ENCODE measurements around the gene RETREG3.
"Not testable (repeated sequence)": the region's sequence is repeated elsewhere in the genome, so short reads cannot be mapped to it uniquely, and the experiment has no call there.

The RETREG3 gene

GRCh38 chr17:42568341-42569111, 40.6 kb downstream of the RETREG3 start:
- DNase-seq: no peak

GRCh38 chr17:42566883-42567573, 42.1 kb downstream of the RETREG3 start, which contains the start of gene MLX:
Gene MLX (plus strand): TSS chr17:42567100. CDS start chr17:42567125, 25 bp downstream.
- DNase-seq: peak; percentile 87 to 94 (median 89)

- no peak for DNase-seq
Observed at GRCh38 chr17:42566215-42566882, 42.8 kb downstream of the RETREG3 start.

GRCh38 chr17:42565523-42566214, 43.5 kb downstream of the RETREG3 start:
- no peak for DNase-seq

GRCh38 chr17:42564815-42565522, 44.2 kb downstream of the RETREG3 start:
- no peak for DNase-seq

- DNase-seq: no peak
Observed at GRCh38 chr17:42563950-42564349, 45.2 kb downstream of the RETREG3 start.

- DNase-seq: no peak
Observed at GRCh38 chr17:42563543-42563942, 45.6 kb downstream of the RETREG3 start.

- DNase-seq: no peak
Observed at GRCh38 chr17:42563143-42563509, 46.0 kb downstream of the RETREG3 start.

GRCh38 chr17:42562388-42563142, 46.6 kb downstream of the RETREG3 start:
- DNase-seq: no peak

GRCh38 chr17:42561897-42562387, 47.2 kb downstream of the RETREG3 start, which contains the start of gene COASY:
Gene COASY (plus strand): TSS chr17:42562148. CDS start chr17:42562623, 475 bp downstream.
- peak; percentile 74 to 95 (median 86) for DNase-seq

GRCh38 chr17:42560246-42560645, 48.9 kb downstream of the RETREG3 start:
- DNase-seq: no peak

- DNase-seq: no peak
Observed at GRCh38 chr17:42559075-42559474, 50.1 kb downstream of the RETREG3 start.

GRCh38 chr17:42555961-42556617, 53.1 kb downstream of the RETREG3 start:
- DNase-seq: not testable (repeated sequence)

- no peak for DNase-seq
Observed at GRCh38 chr17:42555122-42555622, 54.0 kb downstream of the RETREG3 start.

GRCh38 chr17:42554250-42555121, 54.7 kb downstream of the RETREG3 start:
- DNase-seq: peak; percentile 53 to 87 (median 63)

- DNase-seq: no peak
Observed at GRCh38 chr17:42553866-42554249, 55.3 kb downstream of the RETREG3 start.

GRCh38 chr17:42553161-42553818, 55.9 kb downstream of the RETREG3 start:
- DNase-seq: no peak

- DNase-seq: not testable (repeated sequence)
Observed at GRCh38 chr17:42552736-42553135, 56.4 kb downstream of the RETREG3 start, which contains the start of gene HSD17B1. Gene HSD17B1 (plus strand): TSS chr17:42552923. CDS start chr17:42552934, 11 bp downstream.

All from T-helper 1 cell (primary cell).